Measurements from ENCODE around the gene SYTL2. TPM values are rescaled to one million over a fixed set of nuclear protein-coding genes. Genes with fewer than 3 reads are reported as not detected.

The SYTL2 gene
- total RNA-seq, 2 experiments from 2014 or later: 5.8 to 7.6 TPM

DNA sequence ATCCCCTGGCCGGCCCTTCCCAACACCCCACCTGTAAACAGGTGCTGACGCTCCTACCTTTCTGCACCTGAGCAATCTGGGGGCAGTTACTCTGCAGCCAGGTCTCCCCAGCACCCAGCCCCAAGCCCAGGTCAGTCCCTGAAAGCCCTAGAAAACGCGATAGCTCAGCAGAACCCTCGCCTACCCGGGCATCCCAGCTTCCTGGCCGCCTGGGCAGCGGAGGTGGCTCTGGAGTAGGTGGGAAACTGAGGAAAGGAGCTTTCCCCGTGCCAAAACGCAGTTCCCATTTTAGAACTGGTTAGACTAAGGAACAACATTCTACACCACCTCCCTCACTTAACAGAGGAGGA, 445 bp downstream of the SYTL2 start:
- peak overlapping the region; percentile 11 for H3K27ac Mint-ChIP-seq
- no peaks in the 10 kb centered on the region for H3K9me3 Mint-ChIP-seq
- DNase-seq: no peak
- H3K36me3 Mint-ChIP-seq: no peaks in the 10 kb centered on the region
- H3K27me3 Mint-ChIP-seq: peaks cover 7% of the 10 kb centered on the region
- H3K4me1 Mint-ChIP-seq: peaks cover 27% of the 10 kb centered on the region
- peak overlapping the region; percentile 82 for H3K4me3 Mint-ChIP-seq

DNA sequence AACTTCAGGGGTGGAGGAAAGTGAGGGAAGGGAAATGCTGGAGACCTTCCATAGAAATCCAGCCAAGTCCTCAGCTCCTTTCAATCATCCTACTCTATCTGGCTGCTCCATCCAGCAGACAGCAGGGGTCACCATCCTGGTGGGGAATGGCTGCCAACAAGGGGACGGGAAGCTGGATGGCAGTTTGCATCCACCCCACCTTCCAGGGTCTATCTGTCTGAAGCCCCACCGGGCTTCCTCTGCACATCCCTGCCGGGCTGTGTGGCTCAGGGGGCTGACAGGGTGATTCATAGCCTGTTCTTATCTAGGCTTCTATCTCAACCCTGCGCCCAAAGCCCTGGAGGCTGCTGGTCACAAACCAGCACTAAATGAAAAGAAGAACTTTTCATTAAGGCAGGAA, 1.1 kb downstream of the SYTL2 start:
- H3K36me3 Mint-ChIP-seq: no peaks in the 10 kb centered on the region
- H3K27ac Mint-ChIP-seq: peak overlapping the region; percentile 9
- H3K27me3 Mint-ChIP-seq: peaks cover 7% of the 10 kb centered on the region
- H3K9me3 Mint-ChIP-seq: no peaks in the 10 kb centered on the region
- peak overlapping the region; percentile 82 for H3K4me3 Mint-ChIP-seq
- DNase-seq: peak; percentile 18
- peaks cover 27% of the 10 kb centered on the region for H3K4me1 Mint-ChIP-seq

DNA sequence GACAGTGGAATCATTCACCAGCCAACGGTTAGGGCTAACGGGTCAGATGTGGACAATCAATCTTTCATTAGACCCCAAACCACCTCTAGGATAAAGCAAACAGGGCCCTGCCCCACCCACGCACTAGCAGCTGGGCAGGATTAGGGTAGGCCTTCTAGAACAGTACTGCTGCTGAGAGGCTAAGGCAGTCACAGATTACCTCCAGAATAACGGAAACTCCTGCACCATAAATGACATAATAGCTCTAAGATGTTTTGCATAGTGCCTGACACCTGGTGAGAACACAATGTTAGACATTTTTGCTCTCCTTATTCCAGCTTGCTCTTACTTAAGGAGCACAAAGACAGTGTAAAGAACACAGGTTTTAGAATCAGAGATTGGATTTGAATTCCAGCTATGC, 1.8 kb downstream of the SYTL2 start:
- peak; percentile 22 for DNase-seq
- H3K4me3 Mint-ChIP-seq: no peak overlapping the region
- no peak overlapping the region for H3K27ac Mint-ChIP-seq
- no peaks in the 10 kb centered on the region for H3K36me3 Mint-ChIP-seq
- H3K4me1 Mint-ChIP-seq: peaks cover 27% of the 10 kb centered on the region
- H3K27me3 Mint-ChIP-seq: peaks cover 7% of the 10 kb centered on the region
- H3K9me3 Mint-ChIP-seq: no peaks in the 10 kb centered on the region

GRCh38 chr11:85806876-85807275, 4.1 kb downstream of the SYTL2 start:
- no peak overlapping the region for H3K4me3 Mint-ChIP-seq

DNA sequence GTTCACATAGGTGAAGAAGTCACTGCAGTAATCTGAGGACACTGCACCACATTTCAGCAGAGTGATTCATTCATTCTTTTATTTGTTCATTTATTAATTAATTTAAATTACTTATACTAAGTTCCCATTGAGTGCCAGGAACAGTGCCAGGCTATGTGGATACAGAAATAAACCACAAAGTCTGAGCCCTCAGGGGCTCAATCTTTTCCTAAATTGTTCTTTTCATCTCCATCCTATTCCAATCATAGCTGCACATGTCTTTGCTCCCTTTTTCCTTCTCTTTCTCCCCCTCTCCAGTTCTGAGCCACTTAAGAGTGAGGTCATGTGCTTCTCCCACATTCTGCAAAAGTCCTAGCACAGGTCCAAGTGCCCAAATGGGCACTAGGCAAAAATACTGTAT, 4.9 kb downstream of the SYTL2 start:
- Mint-ChIP-seq H3K27ac (no peak overlapping the region), H3K36me3 (peaks cover 2% of the 10 kb centered on the region), H3K4me3 (no peak overlapping the region), H3K9me3 (no peaks in the 10 kb centered on the region), H3K4me1 (peaks cover 25% of the 10 kb centered on the region), H3K27me3 (no peaks in the 10 kb centered on the region)
- DNase-seq: no peak

More at GRCh38 chr11:85806876-85807275, 4.1 kb downstream of the SYTL2 start:
- DNase-seq: no peak
- Mint-ChIP-seq H3K9me3 (no peaks in the 10 kb centered on the region), H3K27me3 (peaks cover 4% of the 10 kb centered on the region), H3K36me3 (no peaks in the 10 kb centered on the region), H3K27ac (no peak overlapping the region), H3K4me1 (peaks cover 27% of the 10 kb centered on the region)

GRCh38 chr11:85805387-85805786, 5.6 kb downstream of the SYTL2 start:
- Mint-ChIP-seq H3K27ac (no peak overlapping the region), H3K4me1 (peaks cover 24% of the 10 kb centered on the region), H3K9me3 (no peaks in the 10 kb centered on the region), H3K27me3 (no peaks in the 10 kb centered on the region), H3K4me3 (no peak overlapping the region), H3K36me3 (peaks cover 2% of the 10 kb centered on the region)
- DNase-seq: no peak

GRCh38 chr11:85803920-85804319, 7.0 kb downstream of the SYTL2 start:
- H3K4me1 Mint-ChIP-seq: peaks cover 13% of the 10 kb centered on the region
- H3K4me3 Mint-ChIP-seq: no peak overlapping the region
- H3K27me3 Mint-ChIP-seq: no peaks in the 10 kb centered on the region
- H3K36me3 Mint-ChIP-seq: peaks cover 2% of the 10 kb centered on the region
- no peak overlapping the region for H3K27ac Mint-ChIP-seq
- no peak for DNase-seq
- no peaks in the 10 kb centered on the region for H3K9me3 Mint-ChIP-seq

GRCh38 chr11:85803303-85803702, 7.6 kb downstream of the SYTL2 start:
- Mint-ChIP-seq H3K4me3 (no peak overlapping the region), H3K27me3 (no peaks in the 10 kb centered on the region), H3K36me3 (peaks cover 2% of the 10 kb centered on the region), H3K9me3 (no peaks in the 10 kb centered on the region), H3K27ac (no peak overlapping the region), H3K4me1 (peaks cover 10% of the 10 kb centered on the region)
- DNase-seq: no peak

DNA sequence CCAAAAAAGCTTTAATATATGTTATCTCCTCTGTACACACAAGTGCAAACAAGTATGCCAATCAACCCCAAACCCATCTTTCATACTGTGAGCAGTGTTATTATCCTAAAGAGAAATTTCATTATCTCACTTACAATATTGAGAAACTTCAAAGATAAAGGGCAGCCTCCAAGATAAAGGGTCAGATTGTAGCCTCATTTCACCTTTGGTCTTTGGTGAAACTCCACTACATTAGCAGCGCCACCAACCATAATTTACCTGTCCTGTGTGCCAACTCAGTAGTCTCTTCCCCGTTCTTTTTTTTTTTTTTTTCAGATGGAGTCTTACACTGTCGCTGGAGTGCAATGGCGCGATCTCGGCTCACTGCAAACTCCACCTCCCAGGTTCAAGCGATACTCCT, 9.4 kb downstream of the SYTL2 start:
- Mint-ChIP-seq H3K4me3 (no peak overlapping the region), H3K27me3 (no peaks in the 10 kb centered on the region), H3K27ac (no peak overlapping the region), H3K36me3 (peaks cover 2% of the 10 kb centered on the region), H3K9me3 (no peaks in the 10 kb centered on the region), H3K4me1 (peaks cover 11% of the 10 kb centered on the region)
- no peak for DNase-seq

GRCh38 chr11:85800595-85801342, 10.2 kb downstream of the SYTL2 start:
- Mint-ChIP-seq H3K4me1 (peaks cover 12% of the 10 kb centered on the region), H3K36me3 (peaks cover 2% of the 10 kb centered on the region), H3K27ac (no peak overlapping the region), H3K9me3 (no peaks in the 10 kb centered on the region), H3K27me3 (no peaks in the 10 kb centered on the region), H3K4me3 (no peak overlapping the region)
- no peak for DNase-seq

GRCh38 chr11:85799142-85799541, 11.8 kb downstream of the SYTL2 start:
- Mint-ChIP-seq H3K27me3 (no peaks in the 10 kb centered on the region), H3K36me3 (peaks cover 2% of the 10 kb centered on the region), H3K4me1 (peaks cover 20% of the 10 kb centered on the region), H3K9me3 (no peaks in the 10 kb centered on the region), H3K27ac (no peak overlapping the region), H3K4me3 (no peak overlapping the region)
- no peak for DNase-seq

DNA sequence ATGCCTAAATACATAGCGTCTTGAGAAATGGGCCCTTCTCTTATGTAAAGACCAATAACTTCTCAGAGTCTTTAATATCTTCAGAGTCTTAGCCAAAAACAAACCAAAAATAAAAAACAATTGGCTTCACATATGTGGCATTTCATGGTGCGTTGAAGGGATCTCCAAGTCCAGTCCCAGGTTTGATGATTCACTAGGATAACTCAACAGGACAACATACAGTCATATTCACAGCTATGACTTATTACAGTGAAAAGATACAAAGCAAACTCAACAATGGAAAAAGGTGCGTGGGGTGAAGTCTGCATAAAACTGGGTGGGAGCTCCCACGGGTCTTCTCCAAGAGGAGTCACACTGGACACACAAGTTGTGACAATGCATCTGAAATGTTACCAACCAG, 12.6 kb downstream of the SYTL2 start:
- Mint-ChIP-seq H3K9me3 (no peaks in the 10 kb centered on the region), H3K27ac (no peak overlapping the region), H3K27me3 (no peaks in the 10 kb centered on the region), H3K4me3 (no peak overlapping the region), H3K4me1 (peaks cover 20% of the 10 kb centered on the region), H3K36me3 (peaks cover 2% of the 10 kb centered on the region)
- no peak for DNase-seq

DNA sequence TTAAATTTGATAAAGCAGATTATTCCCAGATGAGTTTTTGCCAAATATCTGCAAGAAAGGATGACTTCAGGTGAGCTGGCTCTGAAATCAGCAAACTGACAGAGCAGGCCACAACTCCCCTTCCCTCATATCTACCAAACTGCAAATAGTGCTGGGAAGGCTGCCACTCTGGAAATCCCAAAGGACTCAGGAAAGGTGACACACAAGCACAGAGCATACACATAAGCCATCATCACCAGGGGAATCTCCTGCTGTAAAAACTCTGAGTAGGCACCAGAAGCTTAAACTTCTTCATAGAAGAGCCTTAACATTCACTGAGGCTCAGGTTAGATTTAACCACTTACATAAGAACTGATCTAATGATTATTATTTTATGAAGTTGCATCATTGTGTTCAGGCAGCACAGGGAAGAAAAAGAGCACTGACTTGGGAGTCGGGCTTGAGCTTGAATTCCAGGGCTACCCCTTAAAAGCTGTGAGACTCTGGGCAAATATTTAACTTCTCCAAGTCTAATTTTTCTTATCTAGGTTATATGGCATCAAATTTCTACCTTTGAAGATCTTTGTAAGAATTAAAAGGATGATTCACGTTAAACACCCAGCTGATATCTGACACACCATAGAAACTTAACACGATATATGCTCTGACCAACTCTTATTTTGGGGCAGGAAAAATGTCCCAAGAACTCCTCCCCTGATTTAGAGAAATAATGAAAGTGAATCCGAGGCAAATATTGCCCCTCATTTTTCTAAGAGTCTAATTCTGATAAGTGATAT, 15.0 kb downstream of the SYTL2 start:
- Mint-ChIP-seq H3K4me3 (no peak overlapping the region), H3K27ac (no peak overlapping the region), H3K4me1 (peaks cover 21% of the 10 kb centered on the region), H3K9me3 (no peaks in the 10 kb centered on the region), H3K27me3 (no peaks in the 10 kb centered on the region), H3K36me3 (no peaks in the 10 kb centered on the region)
- DNase-seq: no peak

DNA sequence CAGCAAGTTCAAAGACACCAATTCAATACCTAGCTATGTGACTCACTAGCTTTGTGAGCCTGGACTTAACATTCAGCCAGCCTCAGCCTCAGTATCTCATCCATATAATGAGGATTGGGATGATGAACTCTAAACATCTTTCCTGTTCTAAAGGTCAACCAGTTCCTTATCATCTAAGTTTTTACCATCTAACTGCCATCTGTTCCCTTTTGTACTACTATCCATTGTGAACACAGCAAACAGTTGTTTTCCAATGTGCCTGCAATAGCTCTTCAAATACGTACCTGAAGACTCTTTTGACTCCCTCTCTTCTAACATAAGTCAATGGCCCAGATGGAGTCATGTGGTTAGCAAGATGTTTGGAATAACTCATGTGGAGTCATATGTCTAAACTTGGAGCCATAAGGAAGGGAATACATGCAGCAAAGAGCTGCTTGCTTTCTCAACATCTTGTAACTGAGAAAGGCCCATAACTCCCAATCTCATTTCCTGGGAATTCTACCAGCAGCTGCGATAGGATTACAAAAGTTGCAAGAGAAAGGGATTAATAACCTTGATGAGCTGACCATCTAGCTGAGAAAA, 19.4 kb downstream of the SYTL2 start:
- H3K27ac Mint-ChIP-seq: no peak overlapping the region
- H3K27me3 Mint-ChIP-seq: no peaks in the 10 kb centered on the region
- no peaks in the 10 kb centered on the region for H3K9me3 Mint-ChIP-seq
- H3K4me3 Mint-ChIP-seq: no peak overlapping the region
- peaks cover 21% of the 10 kb centered on the region for H3K4me1 Mint-ChIP-seq
- H3K36me3 Mint-ChIP-seq: no peaks in the 10 kb centered on the region
- no peak for DNase-seq
